Psoas muscle (tissue), 8 donors: ENCODE measurements around the gene PLEKHA8. TPM values are rescaled to one million over a fixed set of nuclear protein-coding genes. Genes with fewer than 3 reads are reported as not detected.

Source experiments
- ATAC-seq, 4 donors: fragments of 200-7000 bp; cut with Tn5 transposase; one replicate each; pipeline ENCODE4 v1.9.1; 2020; ENCODE audit warnings: moderate library complexity in 3 of 4, mild to moderate bottlenecking in 2 of 4
- DNase-seq, 2 donors: peaks; one replicate each; pipeline ENCODE4 v3.0.0-alpha.2; 2020
- H3K27ac ChIP-seq: fragments of 200-600 bp; one replicate; pipeline ENCODE4 v1.8.0; 2022
- H3K27me3 ChIP-seq, 3 donors: fragments of 200-600 bp in 1 of 3; one replicate each; pipeline versions ENCODE4 v1.6.1 to v1.8.0; 2013 to 2022; ENCODE audit warnings: low read length in 2 of 3, mild to moderate bottlenecking in 2 of 3, moderate library complexity in 1 of 3; ENCODE audit not compliant: insufficient read depth in 3 of 3
- H3K36me3 ChIP-seq, 2 donors: fragments of 200-600 bp in 1 of 2; one replicate each; pipeline versions ENCODE4 v1.6.1 to v1.8.0; 2013 to 2022; ENCODE audit warnings: low read depth in 1 of 2, mild to moderate bottlenecking in 1 of 2, moderate library complexity in 1 of 2; ENCODE audit not compliant: insufficient read depth in 1 of 2
- H3K4me1 ChIP-seq: fragments of 200-600 bp; one replicate; pipeline ENCODE4 v1.8.0; 2022
- H3K4me3 ChIP-seq: fragments of 200-600 bp; one replicate; pipeline ENCODE4 v1.8.0; 2022; ENCODE audit warnings: mild to moderate bottlenecking
- H3K9me3 ChIP-seq: fragments of 200-600 bp; one replicate; pipeline ENCODE4 v1.8.0; 2022
- WGBS, 3 donors: extraction: QIAGEN DNeasy Blood & Tissue Kit; methylation state at CpG; one replicate each; pipeline versions ENCODE4 v1.1.6 to v1.1.7; 2013; 5-methylcytosine and 5-hydroxymethylcytosine counted together
- intact Hi-C, 2 donors: fragments of 100-400 bp; cut with DNase I; formaldehyde crosslinking; loops; one replicate each; pipeline versions ENCODE4 v1.11.0 to v1.14.2; 2022
- polyA plus RNA-seq, 3 donors: library from polyadenylated mRNA; stranded (reverse); fragments of 200-250 nt; gene quantifications; one replicate each; pipeline ENCODE4 v1.2.3, GENCODE V29; 2013
- total RNA-seq, 4 donors: library from RNA; stranded (reverse); fragmentation: NEBNext Ultra II Directional in 2 of 4; extraction: Animal tissue kit (Norgen Biotek cat#: 25700) in 2 of 4; gene quantifications; one replicate each; pipeline versions ENCODE4 v1.2.1 to v1.2.4, GENCODE V29; 2021 to 2023
- TF ChIP-seq, protein P1 (sequence below): fragments of 200-600 bp; IDR thresholded peaks from one replicate; pipeline ENCODE4 v1.8.0; 2022; ENCODE audit warnings: antibody characterized with exemption
- donor health status: healthy with polysubstance abuse.
- donor health status: DM: no; HTN: no; CAD: no; lungs with moderate emphysema.
- donor health status: Bipolar disorder and iron deficiency.
- donor health status: healthy.
- donor health status: DM: yes; HTN: yes; CAD: no.
- donor health status: DM: no; HTN: no; CAD: no.
- donor health status: DM: no; HTN: no; CAD: no.
- donor health status: DM: yes; HTN: yes; CAD: no.

Gene PLEKHA8
- total and polyA plus RNA-seq, 7 donors, result 1.3 to 4.0 (median 3.7) TPM

DNA sequence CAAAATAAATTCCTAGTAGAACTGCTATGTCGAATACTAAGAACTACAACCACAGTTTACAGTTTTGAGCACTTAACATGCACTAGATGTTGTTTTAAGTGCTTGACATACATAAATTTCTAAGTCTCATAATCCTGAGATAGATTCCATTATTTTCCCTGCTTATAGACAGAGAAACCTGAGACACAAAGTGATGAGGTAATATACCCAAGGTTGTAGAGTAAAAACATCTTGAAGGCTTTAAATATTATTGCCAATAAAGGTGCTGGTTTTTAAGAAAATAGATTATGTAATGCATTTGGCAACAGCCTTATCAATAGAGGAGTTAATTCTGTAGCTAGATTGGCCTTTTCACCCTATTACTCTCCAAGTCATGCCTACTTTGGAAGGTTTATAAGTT lies 48.2 kb downstream of the PLEKHA8 start:
- ATAC-seq (no peak), DNase-seq (no peak)
- TF ChIP-seq, protein P1, sequence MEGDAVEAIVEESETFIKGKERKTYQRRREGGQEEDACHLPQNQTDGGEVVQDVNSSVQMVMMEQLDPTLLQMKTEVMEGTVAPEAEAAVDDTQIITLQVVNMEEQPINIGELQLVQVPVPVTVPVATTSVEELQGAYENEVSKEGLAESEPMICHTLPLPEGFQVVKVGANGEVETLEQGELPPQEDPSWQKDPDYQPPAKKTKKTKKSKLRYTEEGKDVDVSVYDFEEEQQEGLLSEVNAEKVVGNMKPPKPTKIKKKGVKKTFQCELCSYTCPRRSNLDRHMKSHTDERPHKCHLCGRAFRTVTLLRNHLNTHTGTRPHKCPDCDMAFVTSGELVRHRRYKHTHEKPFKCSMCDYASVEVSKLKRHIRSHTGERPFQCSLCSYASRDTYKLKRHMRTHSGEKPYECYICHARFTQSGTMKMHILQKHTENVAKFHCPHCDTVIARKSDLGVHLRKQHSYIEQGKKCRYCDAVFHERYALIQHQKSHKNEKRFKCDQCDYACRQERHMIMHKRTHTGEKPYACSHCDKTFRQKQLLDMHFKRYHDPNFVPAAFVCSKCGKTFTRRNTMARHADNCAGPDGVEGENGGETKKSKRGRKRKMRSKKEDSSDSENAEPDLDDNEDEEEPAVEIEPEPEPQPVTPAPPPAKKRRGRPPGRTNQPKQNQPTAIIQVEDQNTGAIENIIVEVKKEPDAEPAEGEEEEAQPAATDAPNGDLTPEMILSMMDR, result no peak
- intact Hi-C loops, result loop anchor here in 1 of 2 donors (10.0 kb wide), 1 partner anchor 322 kb away; no protein-coding TSS in a partner anchor
- Histone ChIP-seq H3K27ac (no peak overlapping the region), H3K27me3 (no peaks in the 10 kb centered on the region), H3K4me3 (no peak overlapping the region), H3K36me3 (peaks cover 2 to 39% of the 10 kb centered on the region in 2 donors), H3K9me3 (no peaks in the 10 kb centered on the region), H3K4me1 (no peaks in the 10 kb centered on the region)
- WGBS, 3 donors, result 91 to 96% (median 94%) methylated on average over 1 of the region's 1 CpG

DNA sequence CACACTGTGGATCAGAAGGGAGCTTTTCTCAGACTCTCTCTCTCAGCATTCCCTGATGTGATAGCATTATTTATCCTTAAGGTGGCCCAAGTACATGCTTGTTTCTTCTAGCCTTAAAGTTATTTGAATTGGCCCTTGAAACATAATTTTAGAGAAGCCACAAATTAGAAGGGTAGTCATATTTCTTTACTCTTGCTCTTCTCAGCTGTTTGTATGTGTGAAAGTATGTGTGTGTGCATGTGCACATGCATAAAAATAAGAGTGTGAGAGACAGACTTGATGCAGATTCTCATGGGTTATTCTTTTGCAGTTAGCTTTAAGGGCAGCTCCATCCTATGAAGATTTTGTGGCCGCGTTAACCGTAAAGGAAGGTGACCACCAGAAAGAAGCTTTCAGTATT lies 50.1 kb downstream of the PLEKHA8 start:
- Histone ChIP-seq H3K27me3 (no peaks in the 10 kb centered on the region), H3K36me3 (peaks cover 2 to 46% of the 10 kb centered on the region in 2 donors), H3K4me1 (no peaks in the 10 kb centered on the region), H3K9me3 (no peaks in the 10 kb centered on the region), H3K27ac (no peak overlapping the region), H3K4me3 (no peak overlapping the region)
- ATAC-seq (no peak), DNase-seq (no peak)
- 96 to 100% (median 98%) methylated on average over 3 of the region's 3 CpGs for WGBS, 3 donors
- intact Hi-C loops, result loop anchor here in 1 of 2 donors (10.0 kb wide), 1 partner anchor 323 kb away; no protein-coding TSS in a partner anchor
- TF ChIP-seq, protein P1, result no peak

DNA sequence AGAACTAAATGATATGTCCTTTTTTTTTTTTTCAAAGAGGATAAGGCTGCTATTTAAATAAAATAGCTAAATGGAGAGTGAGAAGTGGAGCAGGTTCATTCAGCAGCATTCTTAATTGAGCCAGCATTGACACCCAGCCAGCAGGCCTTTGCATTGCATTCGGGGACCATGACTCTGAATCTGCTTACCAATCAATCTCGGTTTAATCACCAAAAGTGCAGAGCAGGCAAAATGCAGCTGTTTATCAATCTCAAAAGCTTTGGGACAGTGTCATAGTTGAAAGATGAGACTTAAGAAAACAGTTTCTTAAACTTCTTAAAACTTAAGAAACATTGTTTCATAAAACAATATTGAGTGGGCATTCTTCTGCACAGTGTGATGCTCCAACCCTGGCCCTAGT lies 51.7 kb downstream of the PLEKHA8 start:
- no peaks in the 10 kb centered on the region for H3K4me1 ChIP-seq
- H3K4me3 ChIP-seq, result no peak overlapping the region
- H3K9me3 ChIP-seq, result no peaks in the 10 kb centered on the region
- 75 to 83% (median 81%) methylated on average over 2 of the region's 2 CpGs for WGBS, 3 donors
- intact Hi-C loops, result loop anchor here in 1 of 2 donors (10.0 kb wide), 1 partner anchor 325 kb away; no protein-coding TSS in a partner anchor
- H3K27ac ChIP-seq, result no peak overlapping the region
- DNase-seq (no peak), ATAC-seq (no peak)
- TF ChIP-seq, protein P1, result no peak
- H3K36me3 ChIP-seq, result peaks cover 2 to 46% of the 10 kb centered on the region in 2 donors
- H3K27me3 ChIP-seq, result no peaks in the 10 kb centered on the region

DNA sequence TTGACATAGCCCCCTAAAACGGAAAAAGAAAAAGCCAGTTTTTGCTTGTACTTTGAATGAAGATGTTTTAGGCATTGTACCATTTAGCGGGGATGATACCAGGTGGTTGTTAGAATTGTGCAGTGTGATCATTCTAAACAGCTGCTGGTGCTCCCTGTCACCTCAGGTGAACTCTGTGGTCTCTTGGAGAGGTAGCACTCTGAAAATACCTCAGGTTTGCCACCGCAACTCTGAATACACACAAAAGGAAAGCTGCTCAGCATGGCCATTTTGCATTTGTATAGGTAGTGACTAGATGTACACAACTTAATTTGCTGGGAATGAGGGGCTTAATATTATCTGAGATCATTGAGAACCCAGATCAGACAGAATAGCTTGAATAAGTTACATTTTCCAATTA lies 52.6 kb downstream of the PLEKHA8 start:
- TF ChIP-seq, protein P1, result no peak
- no peaks in the 10 kb centered on the region for H3K27me3 ChIP-seq
- H3K27ac ChIP-seq, result no peak overlapping the region
- no peak for ATAC-seq
- no peak overlapping the region for H3K4me3 ChIP-seq
- no peaks in the 10 kb centered on the region for H3K4me1 ChIP-seq
- H3K9me3 ChIP-seq, result no peaks in the 10 kb centered on the region
- H3K36me3 ChIP-seq, result peaks cover 2 to 40% of the 10 kb centered on the region in 2 donors
- WGBS, 3 donors, result 59 to 68% (median 63%) methylated on average over 3 of the region's 3 CpGs
- intact Hi-C loops, result no loop called here
- no peak for DNase-seq

DNA sequence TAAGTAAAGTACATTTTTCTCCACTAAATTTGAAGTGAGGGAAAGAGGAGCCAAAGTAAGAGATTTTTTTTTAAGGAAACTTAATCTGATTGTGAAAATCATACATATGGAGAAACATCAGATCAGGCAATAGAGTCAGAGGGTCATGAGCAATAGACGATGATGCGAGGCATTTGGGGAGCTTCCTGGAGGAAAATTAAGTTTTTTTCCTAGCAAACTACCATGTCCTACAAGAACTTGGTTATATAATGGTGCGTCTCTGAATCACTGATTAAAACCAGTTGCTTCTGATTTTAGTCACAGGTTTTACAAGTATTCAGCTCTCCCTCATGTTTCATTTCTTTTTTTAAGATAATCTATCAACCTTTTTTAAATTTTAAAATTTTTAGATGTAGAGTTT lies 54.5 kb downstream of the PLEKHA8 start:
- TF ChIP-seq, protein P1, result no peak
- Histone ChIP-seq H3K36me3 (peaks cover 2 to 40% of the 10 kb centered on the region in 2 donors), H3K27me3 (no peaks in the 10 kb centered on the region), H3K9me3 (no peaks in the 10 kb centered on the region), H3K27ac (no peak overlapping the region), H3K4me3 (no peak overlapping the region), H3K4me1 (no peaks in the 10 kb centered on the region)
- DNase-seq, result no peak
- WGBS, 3 donors, result 89 to 96% (median 90%) methylated on average over 3 of the region's 3 CpGs
- ATAC-seq, result no peak
- intact Hi-C loops, result no loop called here
